ENCODE data around the gene TCF12.
A peak's percentile ranks its signal among the peaks of the same experiment; 100 is the strongest.

The TCF12 gene

DNA sequence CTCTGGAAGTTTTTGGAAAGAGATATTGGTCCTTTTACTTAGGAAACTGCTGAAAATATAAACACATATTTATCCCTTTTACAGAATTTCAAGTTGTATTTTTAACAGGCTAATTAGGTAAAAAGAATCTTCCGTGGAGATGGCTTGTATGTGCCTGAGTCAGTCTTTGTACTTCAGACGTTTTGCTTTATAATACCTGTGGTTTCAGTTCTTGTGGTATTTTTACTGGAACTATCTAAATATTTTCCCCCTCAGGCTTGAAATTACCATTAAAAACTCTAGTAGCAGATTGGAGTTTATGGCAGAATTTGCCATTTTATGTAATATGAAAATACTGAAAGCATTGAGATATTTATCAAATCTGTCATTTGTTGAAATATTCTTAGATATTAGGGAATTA is 306.2 kb downstream of the TCF12 start:
- DNase-seq, result no peak

DNA sequence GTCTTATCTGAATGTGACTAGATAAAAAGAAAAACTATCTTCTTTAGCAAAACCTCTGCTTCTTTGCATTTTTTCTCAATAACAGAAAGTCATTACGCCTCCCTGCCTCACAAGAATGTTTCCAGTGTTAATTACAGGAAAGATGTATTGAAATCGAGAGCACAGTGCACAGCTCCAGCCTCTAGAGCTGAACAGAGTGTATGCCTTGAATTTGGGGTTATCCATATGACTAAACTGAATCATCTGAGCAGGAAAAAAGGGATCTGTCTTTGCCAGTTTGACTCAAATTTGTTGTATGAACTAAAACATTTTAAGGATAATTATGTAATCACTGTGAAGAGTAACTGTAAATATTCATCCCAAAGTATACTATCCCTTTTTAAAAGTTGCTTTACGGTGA is 308.7 kb downstream of the TCF12 start:
- DNase-seq, result no peak

DNA sequence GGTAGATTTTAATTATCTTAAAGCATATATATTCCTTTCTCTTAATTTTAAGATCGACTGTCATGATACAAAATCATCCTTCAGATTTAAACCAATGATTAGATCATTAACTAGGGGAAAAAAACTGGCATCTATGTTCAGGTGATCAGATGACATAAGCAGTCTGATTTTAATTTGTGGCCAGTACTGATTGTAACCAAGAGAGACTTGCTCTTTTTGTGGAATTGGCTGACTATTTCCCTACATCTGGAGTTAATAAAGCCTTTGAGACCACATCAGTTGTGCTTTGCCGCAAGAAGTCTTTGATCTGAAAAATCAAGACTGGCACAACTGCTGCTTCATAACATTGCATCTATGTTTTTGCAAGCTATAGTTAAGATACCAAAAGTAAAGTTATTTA is 309.5 kb downstream of the TCF12 start:
- no peak for DNase-seq

DNA sequence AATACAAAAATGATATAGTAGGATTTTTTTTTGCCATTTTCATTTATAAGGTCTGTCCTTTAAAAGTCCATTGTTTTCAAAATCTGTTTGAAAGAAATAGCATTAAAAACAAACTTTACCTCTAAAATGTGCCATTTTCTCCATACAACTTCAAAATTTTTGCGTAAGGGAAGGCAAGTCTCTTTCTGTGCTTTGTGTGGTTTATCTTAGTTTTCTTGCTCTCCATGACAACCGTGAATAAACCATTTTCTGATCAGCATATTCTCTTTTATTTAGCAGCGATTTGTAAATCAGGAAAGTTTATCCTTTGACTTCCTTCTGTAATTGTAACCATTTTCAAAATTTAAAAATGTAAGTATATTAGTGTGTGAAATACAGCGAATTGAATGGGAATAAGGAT is 310.0 kb downstream of the TCF12 start:
- DNase-seq, result no peak

DNA sequence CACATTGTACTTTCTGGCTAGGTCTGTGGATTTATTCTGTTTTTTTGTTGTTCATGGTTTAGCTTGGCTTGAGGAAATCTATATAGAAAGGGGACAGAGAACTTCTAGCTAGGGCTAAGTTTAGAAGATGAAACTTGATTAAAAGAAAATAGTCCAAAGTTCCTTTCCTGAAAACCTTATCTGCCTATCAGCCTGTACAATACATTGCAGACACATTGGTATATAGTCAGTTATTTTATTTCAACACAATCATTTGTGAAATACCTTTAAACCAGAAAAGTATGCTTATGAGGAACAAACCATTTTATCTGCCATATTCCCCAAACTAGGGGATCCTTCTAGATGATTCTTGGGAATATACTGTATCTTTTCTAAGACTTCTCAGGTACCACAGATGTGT is 310.6 kb downstream of the TCF12 start:
- no peak for DNase-seq

DNA sequence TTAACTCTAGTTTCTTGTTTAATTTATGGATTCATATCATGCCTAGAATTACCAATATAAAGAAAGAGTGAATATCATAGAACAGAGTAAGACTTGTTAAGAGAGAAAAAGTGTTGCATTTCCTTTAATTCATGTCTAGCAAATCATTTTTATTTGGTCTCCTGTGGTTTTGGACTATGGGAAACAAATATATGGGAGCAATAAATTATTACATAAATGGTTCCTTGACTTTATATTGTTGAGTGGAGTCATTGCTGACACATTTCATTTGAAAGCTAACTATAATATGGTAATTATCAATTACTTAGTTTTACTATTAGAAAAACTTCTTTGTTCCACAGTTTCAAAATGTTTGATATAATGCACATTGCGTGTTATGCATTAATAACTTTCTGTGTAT is 313.1 kb downstream of the TCF12 start:
- no peak for DNase-seq

DNA sequence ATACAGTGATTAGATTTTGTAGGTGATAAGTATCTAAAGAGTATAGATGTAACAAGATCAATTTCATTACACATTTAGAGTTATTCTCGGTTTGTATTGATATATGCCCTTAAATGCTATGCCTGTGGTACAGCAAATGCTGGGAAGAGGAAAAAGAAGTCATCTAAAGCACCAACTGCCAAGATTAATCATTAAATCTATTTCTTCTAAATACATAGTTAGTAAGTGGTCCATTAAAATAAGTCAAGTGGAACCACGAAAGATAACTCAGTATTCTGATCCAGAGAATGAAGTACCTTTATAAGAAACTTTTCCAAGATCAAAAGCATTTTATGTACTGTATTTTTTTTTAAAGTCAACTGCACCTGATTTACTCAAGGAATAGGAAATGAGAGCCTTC is 315.7 kb downstream of the TCF12 start:
- DNase-seq, result no peak

DNA sequence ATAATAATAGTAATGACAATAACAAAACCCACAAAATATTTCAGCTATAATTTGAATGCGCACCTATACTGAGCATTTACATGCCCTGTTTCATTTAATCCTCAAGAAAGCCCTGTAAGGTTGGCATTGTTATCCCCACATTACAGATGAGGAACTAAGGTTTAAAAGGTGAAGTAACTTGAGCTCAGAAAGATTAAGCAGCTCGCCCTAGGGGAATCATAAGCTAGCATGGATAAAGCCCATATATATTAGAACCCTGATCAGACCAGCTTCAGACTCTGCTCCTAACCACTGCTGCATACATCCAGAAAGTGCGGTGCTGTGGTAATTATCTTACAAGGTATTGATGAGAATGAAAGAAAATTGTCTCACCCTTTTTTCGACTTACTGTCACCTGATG is 316.7 kb downstream of the TCF12 start:
- DNase-seq, result no peak

DNA sequence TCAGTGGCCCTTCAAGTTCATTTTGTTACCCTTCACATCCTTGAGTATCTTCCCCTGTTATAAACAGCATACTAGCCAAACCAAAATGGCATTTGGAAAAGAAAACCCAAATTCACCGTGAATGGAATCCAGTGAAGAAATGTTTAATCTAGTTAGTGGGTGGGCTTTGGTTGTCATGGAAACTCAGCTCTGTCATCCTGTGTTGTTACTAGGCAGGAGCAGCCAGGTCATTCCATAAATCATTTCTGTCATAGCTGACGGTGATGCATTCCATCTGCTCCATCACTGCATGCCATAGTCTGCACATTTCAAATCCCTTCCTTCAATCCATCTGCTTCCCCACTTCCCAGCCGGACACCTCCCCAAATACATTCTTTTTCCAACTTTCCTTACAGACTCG is 317.4 kb downstream of the TCF12 start:
- DNase-seq, result peak in 1 of 2 experiments; percentile 6

DNA sequence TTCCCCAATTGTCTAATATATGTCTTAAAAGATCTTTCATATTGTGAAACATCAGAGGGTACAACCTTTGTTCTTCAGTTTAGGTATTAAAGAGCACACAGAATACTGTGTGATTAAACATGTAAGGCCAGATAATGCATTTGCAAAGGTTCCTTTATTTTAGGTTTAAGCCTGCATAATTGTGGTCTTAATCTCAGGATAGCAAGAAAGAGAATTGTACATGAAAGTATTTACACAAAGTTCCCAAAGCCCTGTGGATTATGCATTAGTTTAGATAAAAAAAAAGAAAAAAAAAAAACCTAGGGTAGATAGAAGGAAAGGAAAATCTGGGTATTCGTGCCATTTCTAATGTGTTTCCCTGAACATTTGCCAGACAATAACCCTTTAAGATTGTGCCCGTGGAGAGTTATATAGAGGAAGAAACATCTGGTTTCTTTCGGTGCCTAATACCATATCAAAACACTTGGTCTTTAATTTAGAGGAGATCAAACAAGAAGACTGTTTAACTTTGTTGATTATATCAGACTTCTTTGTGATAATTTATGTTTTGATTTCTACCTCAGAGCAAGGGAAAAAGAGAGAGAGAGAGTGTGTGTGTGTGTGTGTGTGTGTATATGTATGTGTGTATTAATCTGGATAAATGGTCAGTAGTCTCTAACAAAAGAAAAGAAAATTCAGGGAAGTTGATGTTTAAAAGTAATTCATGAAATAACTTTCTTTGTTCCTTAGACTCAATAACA is 318.3 kb downstream of the TCF12 start:
- no peak for DNase-seq

DNA sequence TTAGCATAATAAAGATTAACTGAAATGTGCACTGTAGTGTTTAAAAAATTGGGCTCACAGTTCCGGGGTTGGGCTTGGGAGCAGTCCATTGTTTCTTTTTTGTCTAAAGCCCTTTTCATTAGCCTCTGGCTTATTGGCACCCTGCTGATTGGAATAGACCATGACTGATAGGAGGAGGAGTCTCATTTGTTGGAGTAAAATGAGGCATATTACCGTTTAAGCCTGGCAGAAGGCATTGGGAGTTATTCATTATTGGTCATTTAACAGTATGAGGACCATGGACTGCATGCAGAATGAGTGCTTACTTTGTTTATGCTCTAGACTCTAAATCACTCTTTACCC is 318.8 kb downstream of the TCF12 start:
- DNase-seq, result no peak

DNA sequence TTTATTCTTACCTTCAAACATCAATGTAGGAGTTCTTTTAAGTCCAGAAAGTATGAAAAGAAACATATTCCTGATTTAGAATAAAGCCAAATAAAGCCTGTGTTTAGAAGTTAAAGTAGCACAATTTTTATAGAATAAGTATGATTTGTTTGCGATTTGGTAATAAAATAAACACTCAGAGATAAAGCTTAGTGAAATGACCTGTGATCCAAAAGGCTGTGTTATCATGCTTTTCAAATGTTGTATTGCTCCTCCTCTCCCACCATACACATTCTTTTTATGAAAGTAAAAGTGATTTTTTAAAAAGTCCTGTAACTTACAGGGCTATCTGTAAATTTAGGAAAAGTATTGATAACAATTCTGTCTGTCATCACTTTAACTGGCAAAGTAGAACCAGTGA is 319.2 kb downstream of the TCF12 start:
- no peak for DNase-seq

DNA sequence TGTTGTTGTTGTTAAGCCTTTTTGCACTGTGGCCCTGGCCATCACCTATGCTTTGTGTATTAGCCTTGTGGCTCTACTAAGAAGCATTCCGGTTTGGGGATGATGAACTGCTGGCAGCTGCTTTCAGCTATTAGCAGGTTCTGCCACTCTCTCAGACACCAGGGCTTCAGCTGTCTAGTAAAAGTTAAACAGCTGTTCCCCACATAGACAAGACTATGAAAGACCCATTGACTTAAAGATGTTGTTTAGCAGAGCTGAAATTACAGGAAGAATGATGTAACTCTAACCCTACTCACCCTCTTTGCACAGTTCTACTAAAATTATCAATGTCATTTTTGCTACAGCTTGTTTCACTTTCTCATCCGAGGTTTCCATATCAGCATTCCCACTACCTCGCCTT is 326.7 kb downstream of the TCF12 start:
- DNase-seq, result no peak

DNA sequence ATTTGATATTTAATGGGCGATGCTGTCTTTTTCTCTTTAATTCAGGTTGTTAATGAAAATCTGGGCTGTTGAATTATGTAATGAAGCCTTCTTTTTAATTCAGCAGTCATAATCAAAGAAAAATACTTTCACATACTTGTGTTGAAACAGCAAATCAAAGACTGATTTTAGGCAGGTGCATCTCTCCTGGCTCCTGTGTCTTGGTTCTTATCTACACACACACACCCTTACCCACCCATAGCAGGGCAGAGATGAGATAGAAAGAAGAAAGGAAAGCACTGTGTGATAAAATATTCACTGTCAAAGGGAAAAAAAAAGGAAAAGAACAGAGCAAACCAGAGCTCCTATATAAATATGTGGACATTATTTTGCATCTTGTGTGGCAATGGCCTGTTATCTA is 327.3 kb downstream of the TCF12 start:
- DNase-seq, result no peak

DNA sequence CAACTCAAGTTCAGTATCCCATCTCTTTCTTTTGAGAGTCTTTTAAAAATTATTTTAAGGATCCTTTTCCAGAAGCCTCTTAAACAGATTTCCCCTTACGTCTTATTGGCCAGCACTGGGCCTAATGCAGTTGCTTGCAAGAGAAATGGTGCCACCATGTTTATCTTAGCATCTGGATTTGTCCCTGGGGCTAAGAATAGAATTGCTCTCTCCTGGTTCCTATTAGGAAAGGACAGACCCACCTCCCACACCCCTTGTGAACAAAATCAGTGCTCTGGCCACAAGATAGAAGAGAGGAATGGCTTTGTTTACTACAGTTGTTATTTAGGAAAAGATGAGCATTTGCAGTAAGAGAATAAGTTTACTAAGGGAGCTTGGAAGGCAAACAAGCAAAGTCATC is 329.6 kb downstream of the TCF12 start:
- no peak for DNase-seq

DNA sequence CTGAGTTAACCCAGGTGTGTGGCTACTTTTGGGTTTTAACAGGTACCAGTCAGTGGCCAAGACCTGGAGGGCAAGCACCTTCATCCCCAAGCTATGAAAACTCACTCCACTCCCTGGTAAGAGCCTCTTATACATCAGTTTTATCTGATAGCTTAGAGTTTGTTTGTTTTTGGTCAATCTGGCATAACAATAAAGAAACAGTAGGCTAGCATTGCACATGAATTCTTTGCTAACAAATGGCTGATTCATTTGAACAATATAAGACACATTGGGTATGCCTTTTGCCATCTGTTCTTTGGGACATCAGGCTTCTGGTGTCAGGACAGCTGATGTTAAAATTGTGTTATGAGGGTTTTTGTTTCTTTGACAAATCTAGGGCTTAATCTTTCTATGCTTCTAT is 332.9 kb downstream of the TCF12 start:
- DNase-seq, result no peak

DNA sequence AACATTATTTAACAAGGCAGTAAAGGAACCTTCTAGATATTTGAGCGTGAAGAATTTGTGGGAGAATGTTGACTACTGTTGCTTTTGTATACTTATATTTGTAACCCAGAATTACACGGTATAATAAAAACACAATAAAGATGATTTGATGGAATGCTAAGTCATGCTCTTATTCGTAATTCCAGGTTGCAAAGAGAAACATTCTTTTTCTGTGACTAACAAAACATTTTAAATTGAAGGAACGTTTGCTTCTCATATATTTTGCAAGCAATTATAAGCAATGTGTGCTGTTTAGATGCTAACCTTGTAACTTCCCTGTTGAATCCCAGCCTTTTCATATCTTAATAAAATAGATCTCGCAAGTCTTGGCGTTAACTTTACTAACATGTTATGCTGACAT is 333.5 kb downstream of the TCF12 start:
- no peak for DNase-seq

DNA sequence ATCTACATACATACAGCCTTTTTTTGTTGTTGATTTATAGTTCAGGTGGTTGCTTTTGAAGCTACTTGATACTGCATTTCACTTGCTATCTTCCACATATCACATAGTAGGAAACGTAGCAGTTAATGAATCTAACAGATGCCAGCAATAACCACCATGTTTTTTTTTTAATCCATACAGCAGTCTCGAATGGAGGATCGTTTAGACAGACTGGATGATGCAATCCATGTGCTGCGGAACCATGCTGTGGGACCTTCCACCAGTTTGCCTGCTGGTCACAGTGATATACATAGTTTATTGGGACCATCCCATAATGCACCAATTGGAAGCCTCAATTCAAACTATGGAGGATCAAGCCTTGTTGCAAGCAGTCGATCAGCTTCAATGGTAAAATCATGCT is 334.6 kb downstream of the TCF12 start:
- no peak for DNase-seq

DNA sequence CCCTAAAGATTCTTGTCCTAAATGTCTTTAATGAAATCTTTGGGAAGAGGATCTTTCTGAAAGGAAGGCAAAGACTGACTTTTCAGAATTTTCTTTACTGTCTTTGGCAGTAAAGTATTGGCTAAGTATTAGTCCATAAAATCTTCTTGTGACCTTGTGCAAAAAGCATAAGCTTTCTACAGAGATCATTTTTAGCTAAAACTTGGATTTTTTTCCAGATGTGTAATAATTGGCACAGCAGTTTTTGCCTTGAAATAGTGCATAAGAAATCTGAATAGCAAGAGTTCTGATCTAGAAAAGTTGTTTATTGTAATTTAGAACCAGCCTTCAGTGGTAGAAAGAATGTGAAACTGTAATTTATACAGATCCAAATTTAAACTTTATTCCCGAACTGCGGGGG is 335.1 kb downstream of the TCF12 start:
- DNase-seq, result no peak

DNA sequence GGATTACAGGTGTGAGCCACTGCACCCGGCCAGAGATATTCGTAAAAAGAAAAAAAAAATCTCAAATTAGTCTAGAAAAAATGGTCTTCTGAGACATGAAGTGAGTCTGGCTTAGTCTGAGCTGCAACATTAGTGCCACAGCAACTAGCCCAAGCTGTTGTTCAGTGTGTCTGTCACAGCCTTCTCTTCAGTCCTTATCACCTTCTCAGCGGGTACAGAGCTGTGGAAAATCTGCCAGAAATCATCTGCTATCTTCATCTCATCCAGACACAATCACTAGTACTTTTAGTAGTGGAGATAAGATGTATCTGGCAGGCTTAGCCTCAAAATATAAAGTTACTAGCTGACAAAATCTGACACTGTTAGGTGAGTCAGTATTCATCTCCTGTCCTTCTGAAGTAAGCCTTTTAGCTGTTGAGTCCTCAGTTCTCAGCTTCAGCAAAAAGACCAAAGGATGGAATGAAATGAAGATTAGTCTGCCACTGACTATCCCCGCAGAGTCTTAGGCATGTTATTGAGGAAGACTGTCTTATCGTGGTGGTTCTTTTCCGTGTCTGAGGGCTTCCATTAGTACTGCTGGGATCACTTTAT is 337.4 kb downstream of the TCF12 start:
- DNase-seq, result no peak

DNA sequence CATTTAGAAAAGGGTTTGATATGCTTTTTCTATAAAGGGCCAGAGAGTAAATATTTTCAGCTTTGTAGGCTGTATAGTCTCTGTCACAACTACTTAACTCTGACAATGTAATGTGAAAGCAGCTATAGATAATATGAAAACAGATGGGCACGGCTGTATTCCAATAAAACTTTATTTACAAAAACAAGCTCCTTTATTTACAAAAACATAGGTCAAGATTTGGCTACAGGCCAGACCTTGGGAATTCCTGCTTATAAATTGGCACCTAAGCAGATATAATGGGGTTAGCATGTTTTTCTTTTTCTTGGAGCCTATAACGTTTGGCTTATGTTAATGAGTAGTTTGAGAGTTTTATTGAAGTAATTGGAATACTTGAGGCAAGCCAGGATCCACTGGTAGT is 338.5 kb downstream of the TCF12 start:
- DNase-seq, result no peak

DNA sequence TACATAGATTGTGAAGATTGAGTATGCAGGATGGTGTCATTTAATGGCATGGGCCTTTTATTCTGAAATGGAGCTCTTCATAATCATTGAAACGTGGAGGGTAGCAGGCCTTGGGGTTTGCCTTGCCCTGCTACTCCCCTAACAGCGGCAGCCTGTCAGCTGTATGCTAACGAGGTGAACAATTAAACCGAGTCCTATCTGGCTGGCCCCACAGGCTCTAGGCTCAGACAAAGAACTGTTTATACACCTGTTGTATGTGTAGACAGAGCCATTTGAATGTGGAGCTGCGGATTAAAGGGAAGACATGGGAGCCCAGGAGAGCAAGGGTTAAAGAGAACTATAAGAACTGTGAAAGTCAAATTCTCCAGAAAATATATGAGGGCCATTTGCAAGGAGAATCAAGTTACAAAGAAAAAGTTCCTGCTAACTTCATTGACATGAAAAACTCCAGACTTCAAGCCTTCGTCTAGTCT is 341.2 kb downstream of the TCF12 start:
- peak; percentile 99 for DNase-seq

DNA sequence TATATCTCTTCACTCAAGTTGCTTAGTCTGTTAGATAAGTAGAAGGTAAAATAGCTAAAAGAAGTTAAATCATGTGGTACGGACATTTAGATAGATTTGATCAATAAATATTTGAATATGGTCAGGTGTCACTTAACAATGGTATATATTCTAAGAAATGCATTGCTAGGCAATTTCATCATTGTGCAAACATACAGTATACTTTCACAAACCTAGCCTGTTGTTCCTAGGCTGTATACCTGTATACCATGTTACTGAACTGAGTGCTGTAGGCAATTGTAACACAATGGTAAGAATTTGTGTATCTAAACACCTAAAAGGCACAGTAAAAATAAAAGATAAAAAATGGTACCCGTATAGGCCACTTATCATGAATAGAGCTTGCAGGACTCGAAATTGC is 345.1 kb downstream of the TCF12 start:
- DNase-seq, result no peak

DNA sequence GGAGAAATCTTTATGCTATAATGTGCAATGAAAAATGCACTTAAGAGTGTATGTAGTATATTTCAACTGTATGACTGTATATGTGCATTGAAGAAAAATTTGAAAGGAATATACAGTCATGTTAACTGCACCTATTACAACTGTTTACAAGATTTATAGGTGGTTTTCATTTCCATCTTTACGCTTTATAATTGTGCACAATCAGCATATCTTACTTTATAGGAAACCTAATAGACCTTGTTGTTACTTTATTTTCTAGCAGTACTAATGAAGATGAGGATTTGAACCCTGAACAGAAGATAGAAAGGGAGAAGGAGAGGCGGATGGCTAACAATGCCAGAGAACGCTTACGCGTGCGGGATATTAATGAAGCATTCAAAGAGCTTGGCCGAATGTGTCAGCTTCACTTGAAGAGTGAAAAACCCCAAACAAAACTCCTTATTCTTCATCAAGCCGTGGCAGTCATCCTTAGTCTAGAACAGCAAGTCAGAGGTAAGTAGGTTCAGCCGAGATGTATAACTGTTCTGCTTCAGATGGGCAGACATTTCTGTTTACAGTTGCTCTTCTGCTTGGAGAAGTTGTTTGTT is 354.4 kb downstream of the TCF12 start:
- no peak for DNase-seq

DNA sequence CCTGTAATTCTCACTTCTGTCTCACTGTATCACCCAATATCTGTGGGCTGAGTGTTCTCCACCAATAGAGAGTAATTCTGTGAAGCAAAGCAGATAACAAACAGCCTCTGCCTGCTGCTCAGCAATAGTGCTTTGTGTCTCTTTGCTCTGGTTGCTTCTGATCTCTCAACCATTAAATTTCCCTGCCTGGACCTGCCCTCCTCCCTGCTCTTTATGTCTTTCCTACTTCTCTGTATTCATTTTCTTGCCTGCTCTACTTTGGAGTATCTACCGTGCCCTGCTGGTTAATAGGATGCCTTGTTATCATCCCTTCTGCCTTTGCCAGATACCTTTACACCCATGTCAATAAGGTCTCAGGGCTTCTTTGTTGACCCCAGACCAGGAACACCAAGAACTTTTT is 355.0 kb downstream of the TCF12 start:
- no peak for DNase-seq

Measured in SHP77 (cell line).